GM21390 (cell line): ENCODE data around the gene COX6A2.
"Not testable (repeated sequence)": the region's sequence is repeated elsewhere in the genome, so short reads cannot be mapped to it uniquely, and the experiment has no call there.

Experiments
- ATAC-seq: cut with Tn5 transposase; IDR thresholded peaks from one replicate; pipeline ENCODE4 v1.9.1; 2021; ENCODE audit not compliant: unreplicated experiment

The COX6A2 gene

GRCh38 chr16:31438414-31438813 lies 10.3 kb upstream of the COX6A2 start:
- no peak for ATAC-seq

GRCh38 chr16:31436221-31437045 lies 8.3 kb upstream of the COX6A2 start:
- no peak for ATAC-seq

- ATAC-seq: no peak
These were observed 7.4 kb upstream of the COX6A2 start for GRCh38 chr16:31435341-31436220.

GRCh38 chr16:31430380-31431052 lies 2.4 kb upstream of the COX6A2 start:
- no peak for ATAC-seq

GRCh38 chr16:31429796-31430195 lies 1.6 kb upstream of the COX6A2 start:
- no peak for ATAC-seq

GRCh38 chr16:31429314-31429713 lies 1.2 kb upstream of the COX6A2 start:
- no peak for ATAC-seq

GRCh38 chr16:31428638-31429247 lies 583 bp upstream of the COX6A2 start:
- no peak for ATAC-seq

GRCh38 chr16:31427441-31428278 lies 500 bp downstream of the COX6A2 start:
- no peak for ATAC-seq

GRCh38 chr16:31423801-31424200 lies 4.4 kb downstream of the COX6A2 start:
- no peak for ATAC-seq

GRCh38 chr16:31423241-31423640 lies 4.9 kb downstream of the COX6A2 start:
- no peak for ATAC-seq

- ATAC-seq: no peak
These were observed 6.6 kb downstream of the COX6A2 start for GRCh38 chr16:31421587-31421986.

GRCh38 chr16:31420037-31420436 lies 8.1 kb downstream of the COX6A2 start:
- no peak for ATAC-seq

GRCh38 chr16:31417916-31418315 lies 10.2 kb downstream of the COX6A2 start:
- no peak for ATAC-seq

- not testable (repeated sequence) for ATAC-seq
These were observed 11.1 kb downstream of the COX6A2 start for GRCh38 chr16:31417036-31417435.

- ATAC-seq: no peak
These were observed 11.8 kb downstream of the COX6A2 start for GRCh38 chr16:31416371-31416770.

- ATAC-seq: no peak
These were observed 13.5 kb downstream of the COX6A2 start for GRCh38 chr16:31414706-31415105.

GRCh38 chr16:31413943-31414342 lies 14.2 kb downstream of the COX6A2 start:
- ATAC-seq: no peak

- ATAC-seq: no peak
These were observed 14.8 kb downstream of the COX6A2 start for GRCh38 chr16:31413381-31413780.

- ATAC-seq: no peak
These were observed 15.4 kb downstream of the COX6A2 start for GRCh38 chr16:31412750-31413149.
